Measurements from ENCODE around the gene MACROD2.

- TF ChIP-seq, protein P1, sequence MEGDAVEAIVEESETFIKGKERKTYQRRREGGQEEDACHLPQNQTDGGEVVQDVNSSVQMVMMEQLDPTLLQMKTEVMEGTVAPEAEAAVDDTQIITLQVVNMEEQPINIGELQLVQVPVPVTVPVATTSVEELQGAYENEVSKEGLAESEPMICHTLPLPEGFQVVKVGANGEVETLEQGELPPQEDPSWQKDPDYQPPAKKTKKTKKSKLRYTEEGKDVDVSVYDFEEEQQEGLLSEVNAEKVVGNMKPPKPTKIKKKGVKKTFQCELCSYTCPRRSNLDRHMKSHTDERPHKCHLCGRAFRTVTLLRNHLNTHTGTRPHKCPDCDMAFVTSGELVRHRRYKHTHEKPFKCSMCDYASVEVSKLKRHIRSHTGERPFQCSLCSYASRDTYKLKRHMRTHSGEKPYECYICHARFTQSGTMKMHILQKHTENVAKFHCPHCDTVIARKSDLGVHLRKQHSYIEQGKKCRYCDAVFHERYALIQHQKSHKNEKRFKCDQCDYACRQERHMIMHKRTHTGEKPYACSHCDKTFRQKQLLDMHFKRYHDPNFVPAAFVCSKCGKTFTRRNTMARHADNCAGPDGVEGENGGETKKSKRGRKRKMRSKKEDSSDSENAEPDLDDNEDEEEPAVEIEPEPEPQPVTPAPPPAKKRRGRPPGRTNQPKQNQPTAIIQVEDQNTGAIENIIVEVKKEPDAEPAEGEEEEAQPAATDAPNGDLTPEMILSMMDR (IDR thresholded peaks at IDR 0.05; ENCODE audit: insufficient read depth, low read depth, low read length): no peak
- no peak for TF ChIP-seq EZH2 (IDR thresholded peaks at IDR 0.05; ENCODE audit: insufficient read depth, low read length)
Measured at GRCh38 chr20:15612198-15612597, 1616.9 kb downstream of the MACROD2 start.
